Gastroesophageal sphincter (tissue), 4 donors: ENCODE results near the gene TRAF3. TPM values are rescaled to one million over a fixed set of nuclear protein-coding genes. Genes with fewer than 3 reads are reported as not detected.

ENCODE experiments used
- ATAC-seq: fragments of 150-250 bp; one replicate; pipeline ENCODE4 v1.9.1; 2016; ENCODE audit warnings: mild to moderate bottlenecking, moderate library complexity
- H3K27ac ChIP-seq, 4 donors: fragments of 200-600 bp; sonication (generic) in 3 of 4; 1 replicate in 3 of 4; 2 replicates in 1 of 4; pipeline ENCODE4 v1.5.1; 2016 to 2019
- H3K27me3 ChIP-seq: fragments of 200-600 bp; sonication (generic); one replicate; pipeline ENCODE4 v1.5.1; 2019
- H3K36me3 ChIP-seq, 2 donors: fragments of 200-600 bp; sonication (generic); one replicate each; pipeline ENCODE4 v1.5.1; 2019; ENCODE audit warnings: control low read depth in 1 of 2
- H3K4me1 ChIP-seq, 3 donors: fragments of 200-600 bp; sonication (generic); 1 replicate in 2 of 3; 2 replicates in 1 of 3; pipeline ENCODE4 v1.5.1; 2016 to 2019; ENCODE audit warnings: control low read depth in 2 of 3
- H3K4me3 ChIP-seq, 2 donors: fragments of 200-600 bp; sonication (generic); one replicate each; pipeline ENCODE4 v1.5.1; 2019; ENCODE audit warnings: mild to moderate bottlenecking in 1 of 2, moderate library complexity in 1 of 2
- H3K9me3 ChIP-seq, 3 donors: fragments of 200-600 bp; sonication (generic); one replicate each; pipeline ENCODE4 v1.5.1; 2017 to 2019; ENCODE audit warnings: control low read depth in 2 of 3
- EP300 ChIP-seq: sonication (generic); formaldehyde crosslinking; IDR thresholded peaks from one replicate; pipeline ENCODE4 v1.6.1; 2017; ENCODE audit warnings: antibody characterized with exemption, mild to moderate bottlenecking
- POLR2A ChIP-seq, 2 donors: fragments of 450-650 bp; IDR thresholded peaks; one replicate each; pipeline ENCODE4 v1.6.1; 2017; ENCODE audit warnings: antibody characterized with exemption in 2 of 2, mild to moderate bottlenecking in 2 of 2, moderate library complexity in 1 of 2
- POLR2AphosphoS5 ChIP-seq: sonication (generic); formaldehyde crosslinking; IDR thresholded peaks from one replicate; pipeline ENCODE4 v1.6.1; 2017; ENCODE audit warnings: antibody characterized with exemption
- WGBS, 2 donors: methylation state at CpG; one replicate each; pipeline ENCODE4 v1.1.5; 2018; ENCODE audit warnings: low coverage in 1 of 2; 5-methylcytosine and 5-hydroxymethylcytosine counted together
- total RNA-seq, 4 donors: library from RNA; depleted of rRNA; stranded (reverse); fragments of >200 nt; gene quantifications; one replicate each; pipeline ENCODE4 v1.1.0, GENCODE V29; 2016
- TF ChIP-seq, protein P1 (sequence below), 4 experiments: fragments of 200-600 bp in 2 of 4; fragments of 450-650 bp in 2 of 4; sonication (generic) in 1 of 4; IDR thresholded peaks; one replicate each; pipeline ENCODE4 v1.5.1; 2017 to 2019; ENCODE audit warnings: antibody characterized with exemption in 4 of 4, mild to moderate bottlenecking in 2 of 4, moderate library complexity in 2 of 4

TRAF3 gene
- total RNA-seq, 4 donors from 2014 or later: 10.9 to 29.0 (median 18.7) TPM

DNA sequence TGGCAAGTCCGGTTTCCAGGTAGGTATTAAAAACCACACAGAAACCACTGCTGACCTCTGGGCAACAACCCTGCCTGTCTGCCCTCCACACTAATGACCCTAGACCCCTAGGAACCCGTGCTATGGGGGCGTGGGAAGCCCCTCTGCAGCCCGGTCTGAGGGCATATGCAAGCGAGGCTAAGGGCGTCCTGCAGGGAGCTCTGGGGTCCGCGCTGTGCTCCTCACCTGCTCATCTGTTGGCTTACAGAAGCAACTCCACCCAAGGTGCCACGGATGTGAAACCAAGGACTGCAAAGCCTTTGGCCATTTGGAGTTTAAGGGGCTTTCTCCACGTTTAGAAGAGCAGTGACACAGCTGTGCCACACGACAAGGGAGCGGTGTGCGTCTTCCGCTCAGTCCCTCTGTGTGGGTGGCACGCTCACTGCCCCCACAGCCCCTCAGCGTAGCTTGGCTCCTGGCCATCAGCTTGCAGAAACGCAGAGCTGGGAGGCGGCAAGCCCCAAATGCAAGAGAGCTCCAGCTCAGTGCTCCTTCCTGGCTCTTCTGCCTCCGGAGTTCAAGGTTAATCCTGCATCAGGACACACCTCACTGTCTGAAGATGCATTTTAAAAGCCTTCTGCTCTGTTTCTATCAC, 163.6 kb downstream of the TRAF3 start:
- peak overlapping the region in 1 of 4 donors; percentile 32 for H3K27ac ChIP-seq
- H3K27me3 ChIP-seq: no peaks in the 10 kb centered on the region
- H3K36me3 ChIP-seq: peaks cover 0 to 99% of the 10 kb centered on the region in 2 donors
- peaks cover 3 to 20% (median 5%) of the 10 kb centered on the region in 3 donors for H3K4me1 ChIP-seq
- H3K9me3 ChIP-seq: no peaks in the 10 kb centered on the region
- no peak overlapping the region for H3K4me3 ChIP-seq
- WGBS, 2 donors: 20 to 84% methylated on average over 2 to 5 of the region's 19 CpGs
- TF ChIP-seq POLR2AphosphoS5 (no peak), EP300 (no peak), POLR2A (IDR thresholded peaks at IDR 0.05) (no peak)
- TF ChIP-seq, protein P1, sequence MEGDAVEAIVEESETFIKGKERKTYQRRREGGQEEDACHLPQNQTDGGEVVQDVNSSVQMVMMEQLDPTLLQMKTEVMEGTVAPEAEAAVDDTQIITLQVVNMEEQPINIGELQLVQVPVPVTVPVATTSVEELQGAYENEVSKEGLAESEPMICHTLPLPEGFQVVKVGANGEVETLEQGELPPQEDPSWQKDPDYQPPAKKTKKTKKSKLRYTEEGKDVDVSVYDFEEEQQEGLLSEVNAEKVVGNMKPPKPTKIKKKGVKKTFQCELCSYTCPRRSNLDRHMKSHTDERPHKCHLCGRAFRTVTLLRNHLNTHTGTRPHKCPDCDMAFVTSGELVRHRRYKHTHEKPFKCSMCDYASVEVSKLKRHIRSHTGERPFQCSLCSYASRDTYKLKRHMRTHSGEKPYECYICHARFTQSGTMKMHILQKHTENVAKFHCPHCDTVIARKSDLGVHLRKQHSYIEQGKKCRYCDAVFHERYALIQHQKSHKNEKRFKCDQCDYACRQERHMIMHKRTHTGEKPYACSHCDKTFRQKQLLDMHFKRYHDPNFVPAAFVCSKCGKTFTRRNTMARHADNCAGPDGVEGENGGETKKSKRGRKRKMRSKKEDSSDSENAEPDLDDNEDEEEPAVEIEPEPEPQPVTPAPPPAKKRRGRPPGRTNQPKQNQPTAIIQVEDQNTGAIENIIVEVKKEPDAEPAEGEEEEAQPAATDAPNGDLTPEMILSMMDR (IDR thresholded peaks at IDR 0.05): no peak
- ATAC-seq: no peak

DNA sequence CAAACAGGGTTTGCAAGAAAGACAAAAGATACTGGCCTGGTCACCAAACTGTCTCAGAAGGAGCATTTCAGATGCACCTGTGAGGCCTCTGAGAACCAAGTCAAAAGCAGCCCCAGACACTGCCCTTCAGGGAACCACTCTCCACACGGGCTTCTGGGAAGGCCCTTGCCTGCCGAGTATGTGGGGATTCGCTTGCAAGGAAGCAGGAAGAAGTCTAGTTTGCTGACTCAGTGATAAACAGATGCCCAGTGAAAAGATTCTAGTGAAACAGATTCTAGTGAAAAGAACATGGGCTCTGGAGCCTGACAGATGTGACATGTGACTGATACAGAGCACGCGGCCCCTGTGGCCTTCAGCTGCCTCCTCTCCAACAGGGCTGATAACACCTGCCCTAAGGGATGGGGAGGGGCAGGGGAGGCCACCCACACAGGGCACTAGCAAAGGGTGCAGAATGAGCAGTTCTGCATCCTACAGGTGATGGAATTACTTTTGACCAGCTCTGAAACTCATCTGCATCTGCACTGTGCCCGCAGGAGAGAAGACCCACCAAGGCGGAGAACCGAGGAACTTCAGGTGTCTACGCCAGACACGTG, 164.3 kb downstream of the TRAF3 start:
- Histone ChIP-seq H3K36me3 (peaks cover 0 to 100% of the 10 kb centered on the region in 2 donors), H3K9me3 (no peaks in the 10 kb centered on the region), H3K4me1 (peaks cover 3 to 20% (median 5%) of the 10 kb centered on the region in 3 donors), H3K27me3 (no peaks in the 10 kb centered on the region), H3K27ac (peak overlapping the region in 1 of 4 donors; percentile 32), H3K4me3 (no peak overlapping the region)
- 87 to 90% methylated on average over 5 to 6 of the region's 10 CpGs for WGBS, 2 donors
- ATAC-seq: no peak
- TF ChIP-seq POLR2AphosphoS5 (no peak), EP300 (no peak), POLR2A (IDR thresholded peaks at IDR 0.05) (no peak)
- TF ChIP-seq, protein P1 (IDR thresholded peaks at IDR 0.05): no peak

DNA sequence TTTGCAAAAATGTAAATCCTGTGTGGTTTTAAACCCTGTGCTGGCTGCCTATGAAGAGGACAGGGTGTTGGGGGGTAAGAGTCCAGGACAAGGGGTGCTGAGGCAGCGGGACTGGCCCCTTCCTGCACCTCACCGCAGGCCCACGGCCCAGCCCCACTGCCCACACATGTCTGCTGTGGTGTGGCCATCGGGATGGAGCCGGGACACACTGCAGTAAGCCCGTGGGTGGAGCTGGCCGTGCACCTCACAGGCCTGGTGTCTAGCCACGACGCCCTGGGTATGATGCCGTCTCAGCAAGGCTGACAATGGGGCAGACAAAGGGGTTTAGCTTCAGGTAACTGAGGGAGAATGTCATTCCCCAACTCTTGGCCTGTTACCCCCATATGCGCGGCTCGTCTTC, 164.8 kb downstream of the TRAF3 start:
- Histone ChIP-seq H3K36me3 (peaks cover 0 to 100% of the 10 kb centered on the region in 2 donors), H3K27me3 (no peaks in the 10 kb centered on the region), H3K27ac (no peak overlapping the region), H3K9me3 (no peaks in the 10 kb centered on the region), H3K4me3 (no peak overlapping the region), H3K4me1 (peaks cover 3 to 20% (median 5%) of the 10 kb centered on the region in 3 donors)
- ATAC-seq: no peak
- WGBS, 2 donors: 100% methylated on average over 1 of the region's 13 CpGs; no CpG with 5 or more reads in 1 of the 2 donors
- TF ChIP-seq EP300 (no peak), POLR2A (IDR thresholded peaks at IDR 0.05) (no peak), POLR2AphosphoS5 (no peak)
- TF ChIP-seq, protein P1 (IDR thresholded peaks at IDR 0.05): no peak

DNA sequence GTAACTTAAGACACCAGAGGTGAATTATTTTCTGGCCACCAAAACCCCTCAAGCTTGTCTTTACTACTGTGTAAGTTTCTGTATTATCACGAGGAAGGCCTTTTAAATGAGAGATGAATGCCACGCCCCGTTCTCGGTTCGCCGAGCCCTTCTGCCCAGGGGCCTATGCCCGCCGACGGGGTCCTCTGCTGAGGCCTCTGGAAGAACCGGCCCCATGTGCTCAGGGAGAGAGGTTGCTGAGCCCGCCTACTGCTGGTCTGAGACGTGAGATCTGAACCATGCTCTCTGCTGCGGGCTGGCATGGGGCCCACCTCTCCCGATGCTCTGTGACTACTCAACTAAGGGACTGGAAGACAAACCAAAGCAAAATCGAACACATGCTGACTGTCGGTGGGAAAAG, 166.2 kb downstream of the TRAF3 start:
- Histone ChIP-seq H3K9me3 (no peaks in the 10 kb centered on the region), H3K4me1 (peaks cover 3 to 20% (median 5%) of the 10 kb centered on the region in 3 donors), H3K4me3 (no peak overlapping the region), H3K27me3 (no peaks in the 10 kb centered on the region), H3K27ac (no peak overlapping the region), H3K36me3 (peaks cover 0 to 95% of the 10 kb centered on the region in 2 donors)
- no peak for ATAC-seq
- WGBS, 2 donors: 60 to 84% methylated on average over 2 to 5 of the region's 16 CpGs
- TF ChIP-seq POLR2AphosphoS5: no peak
- TF ChIP-seq, protein P1 (IDR thresholded peaks at IDR 0.05): no peak
- no peak for TF ChIP-seq POLR2A (IDR thresholded peaks at IDR 0.05)

DNA sequence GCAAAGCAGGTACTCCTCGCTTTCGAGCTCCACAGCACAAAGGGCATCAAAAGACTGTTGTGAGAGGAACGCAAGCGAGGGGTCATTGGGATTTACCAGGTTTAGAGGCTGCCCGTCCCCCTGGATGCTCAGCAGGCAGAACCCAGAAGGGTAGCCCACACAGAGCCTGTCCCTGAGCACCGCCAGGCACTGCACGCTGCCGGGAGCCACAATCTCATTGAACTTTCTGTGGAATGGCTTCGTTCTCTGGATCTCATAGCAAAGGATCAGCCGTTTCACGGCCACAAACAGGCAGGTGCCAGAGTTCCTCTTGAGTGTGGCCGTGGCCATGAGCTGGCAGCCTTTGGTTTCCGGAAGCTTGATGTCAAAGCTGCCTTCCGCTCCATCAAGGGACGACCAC, 166.7 kb downstream of the TRAF3 start:
- WGBS, 2 donors: 92 to 100% methylated on average over 1 to 9 of the region's 15 CpGs
- TF ChIP-seq EP300 (no peak), POLR2A (IDR thresholded peaks at IDR 0.05) (no peak), POLR2AphosphoS5 (no peak)
- TF ChIP-seq, protein P1 (IDR thresholded peaks at IDR 0.05): no peak
- H3K36me3 ChIP-seq: peaks cover 0 to 95% of the 10 kb centered on the region in 2 donors

More for the DNA sequence above, 166.7 kb downstream of the TRAF3 start:
- H3K4me3 ChIP-seq: no peak overlapping the region
- H3K27ac ChIP-seq: no peak overlapping the region
- ATAC-seq: no peak
- no peaks in the 10 kb centered on the region for H3K27me3 ChIP-seq
- H3K4me1 ChIP-seq: peaks cover 3 to 24% (median 5%) of the 10 kb centered on the region in 3 donors
- no peaks in the 10 kb centered on the region for H3K9me3 ChIP-seq
